SHP77 treated with DMSO at 0.1 percent for 48 hours (cell line): Measurements from ENCODE around the gene PPP3CA.
"Not testable (repeated sequence)": the region's sequence is repeated elsewhere in the genome, so short reads cannot be mapped to it uniquely, and the experiment has no call there.

ENCODE experiments used
- DNase-seq: peaks from one replicate; lab custom pipeline; 2025; lab: John Stamatoyannopoulos, UW

Gene PPP3CA

DNA sequence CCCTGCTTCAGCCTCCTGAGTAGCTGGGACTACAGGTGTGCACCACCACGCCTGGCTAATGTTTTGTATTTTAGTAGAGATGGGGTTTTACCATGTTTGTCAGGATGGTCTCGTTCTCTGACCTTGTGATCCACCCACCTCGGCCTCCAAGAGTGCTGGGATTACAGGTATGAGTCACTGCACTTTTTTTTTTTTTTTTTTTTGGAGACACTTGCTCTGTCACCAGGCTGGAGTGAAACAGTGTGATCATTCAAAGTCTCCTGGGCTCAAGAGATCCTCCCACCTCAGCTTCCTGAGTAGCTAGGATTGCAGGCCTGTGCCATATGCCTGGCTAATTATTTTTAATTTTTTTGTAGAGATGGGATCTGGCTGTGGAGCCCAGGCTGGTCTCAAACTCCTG is 338.8 kb downstream of the PPP3CA start:
- no peak for DNase-seq

DNA sequence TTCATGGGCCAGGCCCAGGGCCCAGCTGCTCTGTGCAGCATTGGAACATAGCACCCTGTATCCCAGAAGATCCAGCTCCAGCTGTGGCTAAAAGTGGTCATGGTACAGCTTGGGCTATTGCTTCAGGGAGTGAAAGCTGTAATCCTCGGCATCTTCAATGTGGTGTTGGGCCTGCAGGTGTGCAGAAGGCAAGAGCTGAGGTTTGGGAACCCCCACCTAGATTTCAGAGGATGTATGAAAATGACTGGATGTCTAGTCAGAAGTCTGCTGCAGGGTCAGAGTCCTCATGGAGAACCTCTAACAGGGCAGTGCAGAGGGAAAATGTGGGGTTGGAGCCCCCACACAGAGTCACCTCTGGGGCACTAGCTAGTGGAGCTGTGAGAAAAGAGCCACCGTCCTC is 341.7 kb downstream of the PPP3CA start:
- no peak for DNase-seq

DNA sequence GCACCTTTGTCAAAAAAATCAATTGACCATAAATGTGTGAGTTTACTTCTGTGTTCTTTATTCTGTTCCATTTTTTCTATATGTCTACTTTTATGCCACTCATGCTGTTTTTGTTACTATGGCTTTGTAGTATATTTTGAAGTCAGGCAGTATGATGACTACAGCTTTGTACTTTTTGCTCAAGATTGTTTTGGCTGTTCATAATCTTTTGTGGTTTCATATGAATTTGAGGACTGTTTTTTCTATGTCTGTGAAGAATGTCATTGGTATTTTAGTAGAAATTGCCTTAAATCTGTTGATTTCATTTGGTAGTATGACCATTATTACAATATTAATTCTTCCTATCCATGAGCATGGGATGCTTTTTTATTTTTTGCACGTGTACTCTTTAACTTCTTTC is 346.8 kb downstream of the PPP3CA start:
- no peak for DNase-seq

DNA sequence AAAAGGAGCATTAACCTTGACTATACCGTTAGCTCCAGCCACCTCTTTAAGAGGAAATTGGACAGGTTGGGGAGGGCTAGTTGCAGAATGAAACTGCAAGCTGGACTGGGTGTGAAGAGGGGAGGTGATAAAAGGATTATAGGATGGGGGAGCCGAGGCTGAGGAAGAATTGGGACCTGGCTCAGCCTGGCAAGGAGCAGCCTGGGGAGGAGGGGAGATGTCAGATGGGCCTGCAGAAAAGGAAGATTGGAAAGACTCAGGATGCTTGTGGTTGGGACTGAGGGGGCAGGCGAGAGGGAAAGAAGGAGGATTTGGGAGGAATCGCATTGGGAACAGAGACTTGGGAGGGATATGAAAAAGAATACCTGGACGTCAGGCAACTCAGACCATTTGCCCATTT is 351.7 kb downstream of the PPP3CA start:
- DNase-seq = no peak

DNA sequence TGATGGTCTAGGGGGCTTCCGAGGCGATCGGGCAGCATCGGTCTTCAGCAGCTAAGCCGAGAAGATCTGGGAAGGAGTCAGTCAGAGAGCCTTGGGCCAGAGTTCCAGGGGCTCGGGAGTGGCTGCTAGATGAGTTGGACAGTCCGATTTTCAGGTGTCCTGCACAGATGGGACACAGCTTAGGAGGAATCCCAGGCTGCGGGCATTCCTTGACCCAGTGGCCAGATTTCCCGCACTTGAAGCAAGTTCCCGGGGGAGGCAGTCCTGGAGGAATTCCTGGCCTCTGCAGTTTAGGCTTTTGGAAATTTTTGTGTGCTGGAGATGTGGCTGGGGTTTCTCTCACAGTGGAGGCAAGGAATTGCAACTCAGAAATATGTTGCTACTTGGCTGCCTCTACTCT is 352.3 kb downstream of the PPP3CA start:
- not testable (repeated sequence) for DNase-seq

DNA sequence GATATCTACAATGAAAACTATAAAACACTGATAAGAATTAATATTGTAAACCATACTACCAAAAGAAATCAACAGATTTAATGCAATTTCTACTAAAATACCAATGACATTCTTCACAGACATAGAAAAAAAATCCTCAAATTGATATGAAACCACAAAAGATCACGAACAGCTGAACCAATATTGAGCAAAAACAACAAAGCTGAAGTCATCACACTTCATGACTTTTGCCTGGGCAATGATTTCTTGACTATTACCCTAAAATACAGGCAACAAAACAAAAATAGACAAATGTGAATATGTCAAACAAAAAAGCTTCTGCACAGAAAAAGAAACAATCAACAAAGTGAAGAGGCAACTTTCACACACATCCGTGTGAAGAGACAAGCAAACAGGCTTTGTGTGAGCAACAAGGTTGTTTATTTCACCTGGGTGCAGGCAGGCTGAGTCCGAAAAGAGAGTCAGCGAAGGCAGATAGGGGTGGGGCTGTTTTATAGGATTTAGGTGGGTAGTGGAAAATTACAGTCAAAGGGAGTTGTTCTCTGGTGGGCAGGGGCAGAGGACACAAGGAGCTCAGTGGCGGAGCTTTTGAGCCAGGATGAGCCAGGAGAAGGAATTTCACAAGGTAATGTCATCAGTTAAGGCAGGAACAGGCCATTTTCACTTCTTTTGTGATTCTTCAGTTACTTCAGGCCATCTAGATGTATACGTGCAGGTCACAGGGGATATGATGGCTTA is 355.8 kb downstream of the PPP3CA start:
- not testable (repeated sequence) for DNase-seq

DNA sequence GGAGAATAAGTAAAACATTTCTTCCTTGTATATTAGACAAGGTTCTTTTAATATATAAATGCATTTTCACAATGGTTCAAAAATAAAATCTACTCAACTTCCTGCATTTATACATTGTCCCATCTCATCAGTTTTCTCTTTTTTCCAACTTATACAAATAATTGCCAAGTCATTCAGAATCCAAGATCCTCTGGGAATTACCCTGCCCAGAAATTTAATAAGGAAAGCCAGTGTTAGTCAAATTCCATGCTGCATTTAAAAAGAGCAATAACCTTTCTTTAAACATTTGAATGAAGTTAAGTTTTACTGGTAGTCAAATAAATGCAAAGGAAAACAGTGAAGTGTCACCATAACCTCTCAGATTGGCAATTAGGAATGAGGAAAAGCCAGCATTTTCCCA is 357.9 kb downstream of the PPP3CA start:
- no peak for DNase-seq

DNA sequence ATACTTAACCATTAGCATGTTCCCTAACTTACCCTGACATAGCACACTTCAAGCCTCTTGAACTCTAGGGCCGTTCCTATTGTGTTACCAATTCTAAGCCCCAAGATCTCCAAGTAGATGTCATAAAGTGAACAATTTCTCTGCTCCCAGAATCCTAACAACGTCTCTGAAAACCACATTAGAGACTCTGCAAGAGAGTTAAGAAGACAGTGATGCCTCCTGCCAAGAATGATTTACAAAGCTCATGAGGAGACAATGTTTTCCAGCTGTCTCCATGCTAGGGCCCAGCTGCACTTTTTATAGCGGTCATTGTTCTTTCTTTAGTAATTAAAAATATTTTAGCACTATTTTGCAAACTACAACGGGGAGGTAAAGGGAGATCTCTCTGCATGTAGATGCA is 358.4 kb downstream of the PPP3CA start:
- DNase-seq = no peak

DNA sequence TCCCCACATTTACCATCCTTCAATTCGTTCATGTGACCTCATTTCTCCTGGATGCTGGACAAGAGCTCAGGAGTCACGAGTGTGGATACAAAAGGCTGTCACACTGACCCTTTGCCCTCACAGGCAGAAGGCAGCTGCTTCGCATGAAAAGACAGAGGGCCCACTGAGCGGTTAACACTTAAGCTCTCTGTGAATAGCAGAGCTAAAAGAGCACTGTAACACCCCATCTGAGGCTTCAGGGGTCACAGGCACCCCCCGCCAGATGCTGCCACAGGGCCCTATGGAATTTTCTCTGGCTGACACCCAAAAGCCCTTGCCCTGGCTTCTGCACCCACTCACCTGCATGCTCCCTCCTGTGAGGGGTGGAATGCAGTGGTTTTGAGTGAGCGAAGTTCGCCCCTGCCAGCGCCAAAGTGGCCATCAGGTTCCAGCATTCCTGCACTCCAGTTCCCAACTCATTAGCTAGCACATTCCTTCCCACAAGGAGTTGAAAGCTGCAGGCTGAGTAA is 360.9 kb downstream of the PPP3CA start:
- DNase-seq = no peak

DNA sequence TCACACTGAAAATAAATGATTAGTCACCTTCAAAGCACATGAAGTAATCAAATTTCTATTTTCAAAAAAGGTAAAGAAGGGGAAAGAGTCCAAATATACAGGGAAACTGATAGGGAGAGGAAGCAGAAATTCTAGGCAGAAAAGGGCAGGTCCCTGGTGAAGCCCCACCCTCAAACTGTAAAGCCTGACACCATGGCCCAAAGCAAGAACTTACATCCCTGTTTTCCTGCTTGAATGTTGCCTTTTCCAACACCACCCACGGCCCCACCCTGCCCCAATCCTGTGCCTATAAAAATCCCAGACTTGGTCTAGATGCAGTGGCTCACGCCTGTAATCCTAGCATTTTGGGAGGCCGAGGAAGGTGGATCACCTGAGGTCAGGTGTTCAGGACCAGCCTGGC is 361.8 kb downstream of the PPP3CA start:
- no peak for DNase-seq

DNA sequence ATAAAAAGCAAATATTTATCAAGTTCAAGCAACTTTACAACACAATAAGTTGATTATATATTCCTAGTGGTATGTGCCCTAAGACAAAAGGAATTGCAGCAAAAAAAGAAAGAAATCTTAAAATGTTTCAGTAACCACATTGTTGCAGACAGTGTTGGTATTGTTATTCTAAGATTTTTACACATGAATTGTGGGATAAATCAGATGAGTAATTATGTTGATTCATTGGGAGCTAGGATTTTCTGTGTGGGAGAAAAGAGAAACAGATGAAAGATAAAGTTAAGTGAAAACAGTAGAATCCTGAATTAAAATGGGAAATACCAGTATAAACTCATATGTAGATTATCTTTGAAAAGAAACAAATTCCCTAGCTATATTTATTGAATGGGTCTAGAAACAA is 362.4 kb downstream of the PPP3CA start:
- DNase-seq = no peak

DNA sequence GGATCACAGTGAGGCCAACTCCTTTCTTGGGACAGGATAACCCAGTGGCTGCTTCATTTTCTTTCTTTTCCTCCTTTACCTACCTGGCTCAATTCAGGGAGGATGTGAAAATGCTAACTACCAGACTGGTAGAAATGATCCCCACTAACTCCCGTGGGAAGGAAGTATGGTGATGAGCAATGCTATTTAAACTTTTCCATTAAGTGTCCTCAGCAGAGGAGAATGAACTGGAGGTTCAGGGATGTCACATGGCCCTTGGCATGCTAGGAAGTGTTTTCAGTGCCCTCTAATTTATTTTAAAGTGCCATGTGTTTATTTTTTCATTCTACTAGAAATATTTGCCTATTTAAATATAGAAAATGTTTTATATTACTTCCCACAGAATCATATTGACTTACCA is 363.9 kb downstream of the PPP3CA start:
- DNase-seq = no peak

DNA sequence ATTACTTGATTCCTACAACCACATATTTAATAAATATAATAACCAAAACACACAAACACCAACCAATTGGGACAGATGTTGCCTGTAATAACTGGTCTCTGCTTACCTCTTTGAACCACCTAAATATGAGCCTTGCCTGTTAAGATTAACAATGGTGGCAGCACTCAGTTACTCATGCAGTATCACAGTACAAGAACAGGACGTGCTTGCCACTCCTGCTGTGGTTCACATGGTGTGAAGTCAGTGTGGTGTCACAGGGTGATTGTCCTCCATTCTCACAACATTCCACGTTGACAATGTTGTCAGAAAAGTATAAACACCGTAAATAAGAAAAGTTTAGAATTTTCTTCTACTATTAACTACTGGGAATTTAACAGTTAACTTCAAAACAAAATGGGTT is 365.0 kb downstream of the PPP3CA start:
- no peak for DNase-seq

DNA sequence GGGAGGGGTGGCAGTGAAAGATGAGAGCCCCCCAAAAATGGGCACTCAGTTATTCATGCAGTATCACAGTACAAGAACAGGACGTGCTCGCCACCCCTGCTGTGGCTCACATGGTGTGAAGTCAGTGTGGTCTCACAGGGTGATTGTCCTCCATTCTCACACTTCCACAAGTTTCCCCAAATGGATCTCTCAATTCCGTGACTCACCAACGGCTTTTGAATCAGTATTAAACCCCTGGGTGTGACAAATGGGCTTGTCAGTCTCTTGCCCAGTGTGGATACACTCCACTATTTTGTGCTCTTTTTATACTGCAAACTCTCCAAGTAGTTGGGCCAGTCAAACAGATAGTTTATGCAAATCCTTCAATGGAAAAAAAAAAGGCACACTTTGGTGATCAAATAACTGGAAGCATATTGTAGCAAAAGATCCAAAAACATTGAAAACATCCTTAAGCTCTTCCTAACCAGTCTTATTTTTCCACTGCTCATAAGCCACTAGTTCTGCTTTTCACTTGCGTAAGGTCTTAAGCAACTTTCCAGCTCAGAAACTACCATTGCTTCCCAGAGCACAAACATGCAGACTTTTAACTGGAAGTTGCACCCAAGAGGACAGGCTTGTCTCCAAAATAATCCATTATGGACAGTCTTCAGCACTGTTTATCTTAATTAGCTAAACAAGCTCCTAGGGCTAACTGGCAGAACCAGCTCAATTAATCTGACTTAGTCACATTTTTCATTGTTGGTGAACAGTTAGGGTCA is 365.7 kb downstream of the PPP3CA start:
- DNase-seq = no peak

DNA sequence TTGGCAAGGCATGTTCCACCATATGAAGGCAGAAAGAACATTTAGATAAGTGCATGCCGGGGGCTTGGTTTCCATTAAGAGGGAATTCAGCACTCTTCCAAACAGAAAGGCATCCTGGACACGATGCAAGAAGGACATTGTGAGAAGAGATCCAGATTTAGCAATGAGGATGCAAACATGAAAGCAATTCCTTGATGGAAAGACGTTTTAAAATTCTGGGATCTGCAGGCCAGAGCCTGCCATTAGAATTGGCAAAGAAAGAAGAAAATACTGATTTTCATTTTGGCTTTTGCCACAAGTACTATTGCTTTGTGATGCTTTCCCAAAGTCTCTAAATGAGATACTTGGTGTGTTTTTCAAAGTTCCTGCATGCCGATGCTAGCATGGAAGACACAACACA is 367.6 kb downstream of the PPP3CA start:
- no peak for DNase-seq

DNA sequence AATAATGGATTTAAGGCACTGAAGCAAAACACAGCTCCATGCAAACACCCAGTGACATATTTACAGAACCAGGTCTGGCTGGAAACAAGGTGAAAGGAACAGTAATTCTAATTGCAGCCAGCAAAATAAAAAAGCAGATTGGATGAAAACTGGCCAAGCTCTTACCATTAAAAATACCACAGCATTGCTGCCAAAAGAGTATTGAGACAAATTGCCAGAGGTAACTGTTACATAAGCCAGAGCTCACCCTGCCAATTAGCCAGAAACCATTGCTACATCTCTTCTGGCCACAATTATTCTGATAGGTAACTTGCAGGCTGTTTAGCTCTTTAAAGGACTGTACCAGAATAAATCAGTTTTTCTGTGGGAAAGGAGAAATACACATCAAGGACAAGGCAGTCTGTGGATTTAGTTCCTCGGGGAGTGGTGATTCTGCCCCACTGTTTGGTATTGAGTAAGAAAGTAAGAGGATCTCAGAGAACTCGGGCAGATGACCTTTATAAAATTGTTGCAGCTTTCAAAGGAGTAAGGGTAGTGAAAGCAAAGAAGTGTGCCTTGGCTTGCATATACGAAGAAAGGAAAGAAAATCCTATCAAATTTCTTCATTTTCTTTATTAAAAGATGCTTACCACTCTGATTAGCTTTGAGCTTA is 369.5 kb downstream of the PPP3CA start:
- DNase-seq = no peak

DNA sequence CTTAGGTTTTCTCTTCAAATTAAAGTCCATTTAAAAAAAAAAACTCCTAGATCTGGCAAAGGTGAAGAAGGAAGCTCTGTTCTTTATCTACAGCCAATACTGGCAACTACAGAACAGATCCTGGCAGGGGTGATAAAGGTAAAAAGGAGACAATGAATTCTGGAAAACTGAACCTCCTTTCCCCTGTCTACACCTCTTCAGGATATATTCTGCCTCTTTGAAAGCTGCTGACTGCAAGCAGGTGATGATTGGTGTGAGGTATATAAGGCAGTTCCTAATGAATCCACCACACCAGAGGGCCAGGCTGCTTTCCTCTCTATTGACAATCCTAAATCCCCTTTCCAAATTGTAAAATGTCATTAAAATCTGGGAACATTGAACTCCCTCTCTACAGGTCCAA is 370.1 kb downstream of the PPP3CA start:
- no peak for DNase-seq
